H1 (cell line): ENCODE data around the gene SLCO6A1. TPM values are rescaled to one million over a fixed set of nuclear protein-coding genes. Genes with fewer than 3 reads are reported as not detected.
A peak's percentile ranks its signal among the peaks of the same experiment; 100 is the strongest.

Source experiments
- E2F6 ChIP-seq: IDR thresholded peaks from 2 replicates; pipeline ENCODE4 v1.6.1; 2012; ENCODE audit warnings: inconsistent platforms
- polyA plus RNA-seq, 7 experiments: library from polyadenylated mRNA; depleted of rRNA in 3 of 7; stranded (reverse) in 5 of 7; unstranded in 2 of 7; fragments of >200 nt in 5 of 7; fragments of 200-250 nt in 2 of 7; gene quantifications; 1 replicate in 5 of 7; 2 replicates in 1 of 7; 4 replicates in 1 of 7; pipeline versions ENCODE4 v1.2.1 to v1.2.3, GENCODE V29; 2011 to 2013; ENCODE audit warnings: missing spikeins in 2 of 7, mixed read lengths in 2 of 7
- total RNA-seq: library from RNA; stranded (reverse); fragmentation: NEBNext Ultra II Directional; extraction: Animal tissue kit (Norgen Biotek cat#: 25700); gene quantifications from 2 replicates; pipeline ENCODE4 v1.2.1, GENCODE V29; 2021

Gene SLCO6A1
- total and polyA plus RNA-seq, 2 of the 8 experiments (the other 6 are each of a cell fraction or from before 2014, with no cell fraction given), result 0.06 to 0.56 TPM

- TF ChIP-seq E2F6, result peak; percentile 78
These were observed at the start of gene SLCO6A1 (continued) for GRCh38 chr5:102498271-102499034.
